Measurements from ENCODE around the gene TMTC1.
A peak's percentile ranks its signal among the peaks of the same experiment; 100 is the strongest.

TMTC1 gene

GRCh38 chr12:29578731-29579130, 205.0 kb downstream of the TMTC1 start:
- H3K4me2 ChIP-seq (ENCODE audit: low read length), result no peak overlapping the region
- H3K9me3 ChIP-seq (replicated peaks; ENCODE audit: low read length), result no peaks in the 10 kb centered on the region
- peaks cover 15% of the 10 kb centered on the region for H3K36me3 ChIP-seq (ENCODE audit: insufficient read depth, low read length)
- peak overlapping the region; percentile 34 for H3K9ac ChIP-seq (ENCODE audit: low read depth, low read length)
- H3K4me1 ChIP-seq (ENCODE audit: control insufficient read depth, insufficient read depth, low read length), result peaks cover 50% of the 10 kb centered on the region
- no peaks in the 10 kb centered on the region for H3K27me3 ChIP-seq (ENCODE audit: control insufficient read depth, insufficient read depth, low read length)
- H3K4me3 ChIP-seq (ENCODE audit: low read length), result no peak overlapping the region

GRCh38 chr12:29578070-29578469, 205.7 kb downstream of the TMTC1 start:
- Histone ChIP-seq H3K36me3 (ENCODE audit: insufficient read depth, low read length) (peaks cover 20% of the 10 kb centered on the region), H3K9me3 (replicated peaks; ENCODE audit: low read length) (no peaks in the 10 kb centered on the region), H3K4me1 (ENCODE audit: control insufficient read depth, insufficient read depth, low read length) (peaks cover 43% of the 10 kb centered on the region), H3K4me2 (ENCODE audit: low read length) (no peak overlapping the region), H3K4me3 (ENCODE audit: low read length) (no peak overlapping the region), H3K27me3 (ENCODE audit: control insufficient read depth, insufficient read depth, low read length) (no peaks in the 10 kb centered on the region), H3K9ac (ENCODE audit: low read depth, low read length) (peak overlapping the region; percentile 34)

- Histone ChIP-seq H3K27me3 (ENCODE audit: control insufficient read depth, insufficient read depth, low read length) (no peaks in the 10 kb centered on the region), H3K4me3 (ENCODE audit: low read length) (no peak overlapping the region), H3K9ac (ENCODE audit: low read depth, low read length) (no peak overlapping the region), H3K9me3 (replicated peaks; ENCODE audit: low read length) (no peaks in the 10 kb centered on the region), H3K36me3 (ENCODE audit: insufficient read depth, low read length) (peaks cover 25% of the 10 kb centered on the region), H3K4me2 (ENCODE audit: low read length) (no peak overlapping the region), H3K4me1 (ENCODE audit: control insufficient read depth, insufficient read depth, low read length) (peaks cover 26% of the 10 kb centered on the region)
These were observed 209.2 kb downstream of the TMTC1 start for GRCh38 chr12:29574500-29574899.

- Histone ChIP-seq H3K4me2 (ENCODE audit: low read length) (no peak overlapping the region), H3K27me3 (ENCODE audit: control insufficient read depth, insufficient read depth, low read length) (no peaks in the 10 kb centered on the region), H3K4me3 (ENCODE audit: low read length) (no peak overlapping the region), H3K4me1 (ENCODE audit: control insufficient read depth, insufficient read depth, low read length) (peaks cover 20% of the 10 kb centered on the region), H3K9ac (ENCODE audit: low read depth, low read length) (no peak overlapping the region), H3K9me3 (replicated peaks; ENCODE audit: low read length) (no peaks in the 10 kb centered on the region), H3K36me3 (ENCODE audit: insufficient read depth, low read length) (peaks cover 25% of the 10 kb centered on the region)
These were observed 210.8 kb downstream of the TMTC1 start for GRCh38 chr12:29572938-29573337.

- Histone ChIP-seq H3K4me1 (ENCODE audit: control insufficient read depth, insufficient read depth, low read length) (peaks cover 16% of the 10 kb centered on the region), H3K27me3 (ENCODE audit: control insufficient read depth, insufficient read depth, low read length) (no peaks in the 10 kb centered on the region), H3K36me3 (ENCODE audit: insufficient read depth, low read length) (peaks cover 26% of the 10 kb centered on the region), H3K9me3 (replicated peaks; ENCODE audit: low read length) (no peaks in the 10 kb centered on the region), H3K4me3 (ENCODE audit: low read length) (no peak overlapping the region), H3K9ac (ENCODE audit: low read depth, low read length) (no peak overlapping the region), H3K4me2 (ENCODE audit: low read length) (no peak overlapping the region)
These were observed 211.3 kb downstream of the TMTC1 start for GRCh38 chr12:29572464-29572863.

GRCh38 chr12:29569132-29569757, 214.5 kb downstream of the TMTC1 start:
- H3K27me3 ChIP-seq (ENCODE audit: control insufficient read depth, insufficient read depth, low read length), result no peaks in the 10 kb centered on the region
- H3K9ac ChIP-seq (ENCODE audit: low read depth, low read length), result no peak overlapping the region
- H3K4me3 ChIP-seq (ENCODE audit: low read length), result no peak overlapping the region
- H3K36me3 ChIP-seq (ENCODE audit: insufficient read depth, low read length), result peaks cover 43% of the 10 kb centered on the region
- peaks cover 17% of the 10 kb centered on the region for H3K4me1 ChIP-seq (ENCODE audit: control insufficient read depth, insufficient read depth, low read length)
- H3K4me2 ChIP-seq (ENCODE audit: low read length), result peak overlapping the region; percentile 12
- H3K9me3 ChIP-seq (replicated peaks; ENCODE audit: low read length), result no peaks in the 10 kb centered on the region

- Histone ChIP-seq H3K9ac (ENCODE audit: low read depth, low read length) (no peak overlapping the region), H3K9me3 (replicated peaks; ENCODE audit: low read length) (no peaks in the 10 kb centered on the region), H3K36me3 (ENCODE audit: insufficient read depth, low read length) (peaks cover 30% of the 10 kb centered on the region), H3K4me1 (ENCODE audit: control insufficient read depth, insufficient read depth, low read length) (peaks cover 45% of the 10 kb centered on the region), H3K4me2 (ENCODE audit: low read length) (no peak overlapping the region), H3K4me3 (ENCODE audit: low read length) (no peak overlapping the region), H3K27me3 (ENCODE audit: control insufficient read depth, insufficient read depth, low read length) (no peaks in the 10 kb centered on the region)
These were observed 217.3 kb downstream of the TMTC1 start for GRCh38 chr12:29566441-29566840.

GRCh38 chr12:29565727-29566126, 218.0 kb downstream of the TMTC1 start:
- no peak overlapping the region for H3K4me2 ChIP-seq (ENCODE audit: low read length)
- H3K4me3 ChIP-seq (ENCODE audit: low read length), result no peak overlapping the region
- no peaks in the 10 kb centered on the region for H3K27me3 ChIP-seq (ENCODE audit: control insufficient read depth, insufficient read depth, low read length)
- H3K9me3 ChIP-seq (replicated peaks; ENCODE audit: low read length), result no peaks in the 10 kb centered on the region
- peaks cover 50% of the 10 kb centered on the region for H3K4me1 ChIP-seq (ENCODE audit: control insufficient read depth, insufficient read depth, low read length)
- H3K9ac ChIP-seq (ENCODE audit: low read depth, low read length), result no peak overlapping the region
- H3K36me3 ChIP-seq (ENCODE audit: insufficient read depth, low read length), result peaks cover 25% of the 10 kb centered on the region

GRCh38 chr12:29564925-29565324, 218.8 kb downstream of the TMTC1 start:
- Histone ChIP-seq H3K27me3 (ENCODE audit: control insufficient read depth, insufficient read depth, low read length) (no peaks in the 10 kb centered on the region), H3K36me3 (ENCODE audit: insufficient read depth, low read length) (peaks cover 25% of the 10 kb centered on the region), H3K9ac (ENCODE audit: low read depth, low read length) (no peak overlapping the region), H3K4me3 (ENCODE audit: low read length) (no peak overlapping the region), H3K4me2 (ENCODE audit: low read length) (no peak overlapping the region), H3K4me1 (ENCODE audit: control insufficient read depth, insufficient read depth, low read length) (peaks cover 49% of the 10 kb centered on the region), H3K9me3 (replicated peaks; ENCODE audit: low read length) (no peaks in the 10 kb centered on the region)

GRCh38 chr12:29563636-29564035, 220.1 kb downstream of the TMTC1 start:
- no peaks in the 10 kb centered on the region for H3K27me3 ChIP-seq (ENCODE audit: control insufficient read depth, insufficient read depth, low read length)
- peaks cover 25% of the 10 kb centered on the region for H3K36me3 ChIP-seq (ENCODE audit: insufficient read depth, low read length)
- H3K4me2 ChIP-seq (ENCODE audit: low read length), result no peak overlapping the region
- no peak overlapping the region for H3K9ac ChIP-seq (ENCODE audit: low read depth, low read length)
- peaks cover 36% of the 10 kb centered on the region for H3K4me1 ChIP-seq (ENCODE audit: control insufficient read depth, insufficient read depth, low read length)
- H3K9me3 ChIP-seq (replicated peaks; ENCODE audit: low read length), result no peaks in the 10 kb centered on the region
- no peak overlapping the region for H3K4me3 ChIP-seq (ENCODE audit: low read length)

GRCh38 chr12:29563071-29563470, 220.7 kb downstream of the TMTC1 start:
- Histone ChIP-seq H3K9ac (ENCODE audit: low read depth, low read length) (peak overlapping the region; percentile 42), H3K4me1 (ENCODE audit: control insufficient read depth, insufficient read depth, low read length) (peaks cover 36% of the 10 kb centered on the region), H3K4me2 (ENCODE audit: low read length) (no peak overlapping the region), H3K9me3 (replicated peaks; ENCODE audit: low read length) (no peaks in the 10 kb centered on the region), H3K36me3 (ENCODE audit: insufficient read depth, low read length) (peaks cover 25% of the 10 kb centered on the region), H3K4me3 (ENCODE audit: low read length) (no peak overlapping the region), H3K27me3 (ENCODE audit: control insufficient read depth, insufficient read depth, low read length) (no peaks in the 10 kb centered on the region)

GRCh38 chr12:29562110-29562804, 221.5 kb downstream of the TMTC1 start:
- Histone ChIP-seq H3K4me3 (ENCODE audit: low read length) (no peak overlapping the region), H3K4me2 (ENCODE audit: low read length) (peak overlapping the region; percentile 65), H3K36me3 (ENCODE audit: insufficient read depth, low read length) (peaks cover 21% of the 10 kb centered on the region), H3K9me3 (replicated peaks; ENCODE audit: low read length) (no peaks in the 10 kb centered on the region), H3K4me1 (ENCODE audit: control insufficient read depth, insufficient read depth, low read length) (peaks cover 36% of the 10 kb centered on the region), H3K27me3 (ENCODE audit: control insufficient read depth, insufficient read depth, low read length) (no peaks in the 10 kb centered on the region), H3K9ac (ENCODE audit: low read depth, low read length) (peak overlapping the region; percentile 46)
